ENCODE results near the gene EIF4G1. TPM values are rescaled to one million over a fixed set of nuclear protein-coding genes. Genes with fewer than 3 reads are reported as not detected.

Gene EIF4G1
- polyA plus RNA-seq, 3 donors: 13.9 to 119 (median 24.2) TPM

DNA sequence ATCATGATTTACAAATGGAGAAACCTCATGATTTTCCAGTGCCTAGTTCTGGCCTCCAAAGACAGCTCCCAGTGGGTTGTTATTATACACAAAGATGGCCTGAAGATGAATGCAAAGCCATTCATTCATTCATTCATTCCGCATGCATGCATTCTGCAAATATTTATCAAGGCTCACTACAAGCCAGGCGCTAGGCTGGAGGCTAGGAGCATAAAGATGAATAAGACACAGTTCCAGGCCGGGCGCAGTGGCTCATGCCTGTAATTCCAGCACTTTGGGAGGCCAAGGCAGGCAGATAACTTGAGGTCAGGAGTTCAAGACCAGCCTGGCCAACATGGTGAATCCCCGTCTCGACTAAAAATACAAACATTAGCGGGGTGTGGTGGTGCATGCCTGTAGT is 17.8 kb upstream of the EIF4G1 start:
- Histone ChIP-seq H3K9me3 (replicated peaks in 1 of 2; ENCODE audit: control insufficient read depth in 1 of 2, insufficient read depth in 1 of 2, low read length in 2 of 2) (no peaks in the 10 kb centered on the region), H3K27ac (ENCODE audit: low read depth in 1 of 2, low read length in 2 of 2) (no peak overlapping the region), H3K36me3 (replicated peaks in 1 of 2; ENCODE audit: control insufficient read depth in 1 of 2, insufficient read depth in 2 of 2, low read length in 2 of 2) (peaks cover 11 to 16% of the 10 kb centered on the region in 2 donors), H3K4me3 (replicated peaks in 1 of 3; ENCODE audit: low read depth in 2 of 3, low read length in 3 of 3) (no peak overlapping the region), H2AFZ (ENCODE audit: insufficient read depth, low read depth, low read length, poor library complexity, severe bottlenecking) (no peak overlapping the region), H4K20me1 (ENCODE audit: insufficient read depth, low read length) (peaks cover 10% of the 10 kb centered on the region), H3K9ac (ENCODE audit: insufficient read depth, low read length, poor library complexity, severe bottlenecking) (no peak overlapping the region), H3K79me2 (ENCODE audit: insufficient read depth, low read length) (peaks cover 24% of the 10 kb centered on the region), H3K4me2 (replicated peaks; ENCODE audit: extremely low read depth, low read length, poor library complexity, severe bottlenecking) (no peak overlapping the region), H3K4me1 (ENCODE audit: control insufficient read depth in 1 of 2, insufficient read depth in 2 of 2, low read length in 2 of 2) (peaks cover 16 to 19% of the 10 kb centered on the region in 2 donors), H3K27me3 (ENCODE audit: control insufficient read depth in 2 of 2, insufficient read depth in 2 of 2, low read length in 2 of 2) (no peaks in the 10 kb centered on the region)
- Mint-ChIP-seq H3K4me3 (no peak overlapping the region), H3K36me3 (peaks cover 13 to 15% of the 10 kb centered on the region in 2 donors), H3K27ac (no peak overlapping the region), H3K4me1 (peaks cover 21% of the 10 kb centered on the region), H3K27me3 (ENCODE audit: low read depth in 3 of 3) (peaks cover 0 to 3% (median 2%) of the 10 kb centered on the region in 3 donors), H3K9me3 (no peaks in the 10 kb centered on the region)
- TF ChIP-seq, protein P1, sequence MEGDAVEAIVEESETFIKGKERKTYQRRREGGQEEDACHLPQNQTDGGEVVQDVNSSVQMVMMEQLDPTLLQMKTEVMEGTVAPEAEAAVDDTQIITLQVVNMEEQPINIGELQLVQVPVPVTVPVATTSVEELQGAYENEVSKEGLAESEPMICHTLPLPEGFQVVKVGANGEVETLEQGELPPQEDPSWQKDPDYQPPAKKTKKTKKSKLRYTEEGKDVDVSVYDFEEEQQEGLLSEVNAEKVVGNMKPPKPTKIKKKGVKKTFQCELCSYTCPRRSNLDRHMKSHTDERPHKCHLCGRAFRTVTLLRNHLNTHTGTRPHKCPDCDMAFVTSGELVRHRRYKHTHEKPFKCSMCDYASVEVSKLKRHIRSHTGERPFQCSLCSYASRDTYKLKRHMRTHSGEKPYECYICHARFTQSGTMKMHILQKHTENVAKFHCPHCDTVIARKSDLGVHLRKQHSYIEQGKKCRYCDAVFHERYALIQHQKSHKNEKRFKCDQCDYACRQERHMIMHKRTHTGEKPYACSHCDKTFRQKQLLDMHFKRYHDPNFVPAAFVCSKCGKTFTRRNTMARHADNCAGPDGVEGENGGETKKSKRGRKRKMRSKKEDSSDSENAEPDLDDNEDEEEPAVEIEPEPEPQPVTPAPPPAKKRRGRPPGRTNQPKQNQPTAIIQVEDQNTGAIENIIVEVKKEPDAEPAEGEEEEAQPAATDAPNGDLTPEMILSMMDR (IDR thresholded peaks at IDR 0.05): no peak
- DNase-seq: no peak
- WGBS (ENCODE audit: insufficient coverage): 98% methylated on average over 5 of the region's 7 CpGs
- intact Hi-C loops (cut with micrococcal nuclease): loop anchor here (5.0 kb wide), 3 partner anchors 44 to 124 kb away; partner anchors contain the start of genes ALG3 (in 1 of the 2), AP2M1 (in 1 of the 2) and EEF1AKMT4 (in 1 of the 2)

DNA sequence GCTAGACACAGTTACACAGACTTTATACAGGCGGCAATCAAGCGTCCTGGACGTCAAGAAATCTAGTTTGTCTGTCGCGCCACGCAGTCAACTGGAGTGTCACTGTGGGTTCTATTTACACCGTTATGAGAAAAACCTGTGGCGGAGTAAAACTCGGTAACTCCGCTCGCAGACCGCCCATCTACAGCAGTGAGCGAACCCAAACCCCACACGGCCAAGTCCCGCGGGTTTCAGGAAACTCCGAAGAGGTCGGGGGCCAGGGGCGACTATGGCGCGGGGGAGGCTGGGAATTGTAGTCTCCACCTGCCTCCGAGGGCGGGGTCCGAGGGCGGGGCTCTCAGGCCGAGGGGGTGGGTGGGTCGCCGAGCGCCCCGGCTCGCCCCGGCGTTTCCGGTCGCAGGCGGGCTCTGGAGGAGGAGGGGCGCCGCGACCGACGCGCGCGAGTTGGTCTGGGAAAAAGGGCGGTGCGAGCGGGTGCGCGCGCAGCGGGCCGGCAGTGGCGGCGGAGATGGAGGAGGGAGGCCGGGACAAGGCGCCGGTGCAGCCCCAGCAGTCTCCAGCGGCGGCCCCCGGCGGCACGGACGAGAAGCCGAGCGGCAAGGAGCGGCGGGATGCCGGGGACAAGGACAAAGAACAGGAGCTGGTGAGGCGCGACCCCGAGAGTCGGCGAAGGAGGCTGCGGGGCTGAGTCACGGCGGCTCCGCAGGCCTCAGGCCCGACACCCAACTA is 15.5 kb upstream of the EIF4G1 start, which contains the start of gene PSMD2:
TSS of gene PSMD2 (plus strand) at position 483 of the 729 bp plus-strand sequence. CDS start at position 509, 26 bp downstream.
- peak within 1 kb of the TSS; percentile 53 to 71 for H3K27ac ChIP-seq (ENCODE audit: low read depth in 1 of 2, low read length in 2 of 2)
- Mint-ChIP-seq H3K4me3 (peak within 1 kb of the TSS; percentile 91 to 97), H3K27me3 (ENCODE audit: low read depth in 3 of 3) (peaks cover 0 to 3% (median 0%) of the 10 kb centered on the region in 3 donors), H3K27ac (peak within 1 kb of the TSS; percentile 86 to 95 (median 91)), H3K36me3 (peaks cover 36 to 38% of the 10 kb centered on the region in 2 donors), H3K9me3 (no peaks in the 10 kb centered on the region), H3K4me1 (peaks cover 21% of the 10 kb centered on the region)
- peak within 1 kb of the TSS; percentile 92 for H3K4me2 ChIP-seq (replicated peaks; ENCODE audit: extremely low read depth, low read length, poor library complexity, severe bottlenecking)
- intact Hi-C loops (cut with micrococcal nuclease): loop anchor here (2.0 to 5.0 kb wide), 4 partner anchors 16 to 127 kb away; partner anchors contain the start of genes ALG3 (in 1 of the 2), AP2M1 (in 1 of the 2), EEF1AKMT4 (in 1 of the 2) and EIF4G1 (in 1 of the 2)
- DNase-seq: peak; percentile 94 to 95 (median 95)
- no peaks in the 10 kb centered on the region for H3K27me3 ChIP-seq (ENCODE audit: control insufficient read depth in 2 of 2, insufficient read depth in 2 of 2, low read length in 2 of 2)
- peaks cover 29% of the 10 kb centered on the region for H3K79me2 ChIP-seq (ENCODE audit: insufficient read depth, low read length)
- peak within 1 kb of the TSS; percentile 82 to 90 (median 83) for H3K4me3 ChIP-seq (replicated peaks in 1 of 3; ENCODE audit: low read depth in 2 of 3, low read length in 3 of 3)
- H3K4me1 ChIP-seq (ENCODE audit: control insufficient read depth in 1 of 2, insufficient read depth in 2 of 2, low read length in 2 of 2): peaks cover 16 to 19% of the 10 kb centered on the region in 2 donors
- peak within 1 kb of the TSS; percentile 79 for H3K9ac ChIP-seq (ENCODE audit: insufficient read depth, low read length, poor library complexity, severe bottlenecking)
- H3K36me3 ChIP-seq (replicated peaks in 1 of 2; ENCODE audit: control insufficient read depth in 1 of 2, insufficient read depth in 2 of 2, low read length in 2 of 2): peaks cover 34 to 39% of the 10 kb centered on the region in 2 donors
- under 1% methylated on average over 75 of the region's 78 CpGs for WGBS (ENCODE audit: insufficient coverage)
- peak within 1 kb of the TSS; percentile 78 for H2AFZ ChIP-seq (ENCODE audit: insufficient read depth, low read depth, low read length, poor library complexity, severe bottlenecking)
- TF ChIP-seq, protein P1 (IDR thresholded peaks at IDR 0.05): no peak
- no peaks in the 10 kb centered on the region for H3K9me3 ChIP-seq (replicated peaks in 1 of 2; ENCODE audit: control insufficient read depth in 1 of 2, insufficient read depth in 1 of 2, low read length in 2 of 2)
- H4K20me1 ChIP-seq (ENCODE audit: insufficient read depth, low read length): peaks cover 10% of the 10 kb centered on the region

Measured in CD14-positive monocyte (primary cell).